K562 (cell line): ENCODE results near the gene RNF145. TPM values are rescaled to one million over a fixed set of nuclear protein-coding genes. Genes with fewer than 3 reads are reported as not detected.

Source experiments
- COPS2 ChIP-seq: fragments of 450-650 bp; conservative IDR thresholded peaks from 2 replicates; pipeline ENCODE4 v1.6.1; 2016; ENCODE audit warnings: mild to moderate bottlenecking, moderate library complexity
- DMBX1 ChIP-seq: fragments of 250-450 bp; sonication (Bioruptor Pico); IDR thresholded peaks from 2 replicates; pipeline ENCODE4 v1.8.0; 2022; ENCODE audit warnings: inconsistent platforms, mild to moderate bottlenecking, moderate library complexity, borderline replicate concordance
- ILK ChIP-seq: fragments of 450-650 bp; IDR thresholded peaks from 2 replicates; pipeline ENCODE4 v1.6.1; 2016; ENCODE audit warnings: missing genetic modification characterization, low read depth, mild to moderate bottlenecking, missing compliant biosample characterization, moderate library complexity, borderline replicate concordance
- KLF16 ChIP-seq: IDR thresholded peaks from 2 replicates; pipeline ENCODE4 v1.6.1; 2016; ENCODE audit warnings: antibody characterized with exemption
- MCM3 ChIP-seq: fragments of 450-650 bp; IDR thresholded peaks from 2 replicates; pipeline ENCODE4 v1.6.1; 2016
- PRPF4 ChIP-seq: fragments of 200-400 bp; formaldehyde crosslinking; IDR thresholded peaks from one replicate; pipeline ENCODE4 v1.6.1; 2017; ENCODE audit warnings: low read length, low read depth, mild to moderate bottlenecking; ENCODE audit not compliant: insufficient read depth, poor library complexity, severe bottlenecking
- SAFB2 ChIP-seq: fragments of 200-400 bp; formaldehyde crosslinking; IDR thresholded peaks from 2 replicates; pipeline ENCODE4 v1.6.1; 2018; ENCODE audit warnings: borderline replicate concordance, low read length, low read depth, moderate library complexity; ENCODE audit not compliant: severe bottlenecking
- SLC30A9 ChIP-seq: fragments of 250-450 bp; sonication (Bioruptor Pico); IDR thresholded peaks from 2 replicates; pipeline ENCODE4 v1.8.0; 2022; ENCODE audit warnings: mild to moderate bottlenecking, moderate library complexity
- SRSF3 ChIP-seq: fragments of 200-400 bp; formaldehyde crosslinking; IDR thresholded peaks from 2 replicates; pipeline ENCODE4 v1.6.1; 2016; ENCODE audit warnings: mild to moderate bottlenecking, low read length, moderate library complexity; ENCODE audit not compliant: insufficient read depth
- TCFL5 ChIP-seq: fragments of 250-450 bp; sonication (Bioruptor Pico); conservative IDR thresholded peaks from 2 replicates; pipeline ENCODE4 v1.6.1; 2021; ENCODE audit warnings: mild to moderate bottlenecking, moderate library complexity, matching md5 sums
- TGIF2 ChIP-seq: sonication (generic); formaldehyde crosslinking; IDR thresholded peaks from 2 replicates; pipeline ENCODE4 v1.8.1; 2022; ENCODE audit warnings: mild to moderate bottlenecking, missing genetic modification reagents, moderate library complexity
- ZNF830 ChIP-seq: fragments of 250-450 bp; sonication (Bioruptor Pico); IDR thresholded peaks from 2 replicates; pipeline ENCODE4 v1.5.0; 2021; ENCODE audit warnings: mild to moderate bottlenecking
- polyA plus RNA-seq, 8 experiments: library from polyadenylated mRNA; depleted of rRNA in 4 of 8; stranded (reverse) in 5 of 8; unstranded in 3 of 8; fragments of >200 nt; fragmentation: Nextera tagmentation in 2 of 8; fragmentation: Illumina TruSeq in 1 of 8; extraction: Ambion mirVana in 2 of 8; extraction: Trizol in 1 of 8; gene quantifications; 2 replicates each; pipeline versions ENCODE4 v1.2.1 to v1.2.3, GENCODE V29; 2011 to 2014; ENCODE audit warnings: inconsistent platforms in 1 of 8, missing spikeins in 1 of 8
- total RNA-seq, 7 experiments: library from RNA; depleted of rRNA in 6 of 7; stranded (reverse); fragments of >200 nt in 6 of 7; fragmentation: Illumina TruSeq in 2 of 7; extraction: Trizol in 2 of 7; gene quantifications; 2 replicates each; pipeline versions ENCODE4 v1.2.1 to v1.2.3, GENCODE V29; 2011 to 2021; ENCODE audit warnings: low replicate concordance in 1 of 7
- TF ChIP-seq, protein P1 (sequence below): IDR thresholded peaks from 2 replicates; pipeline ENCODE4 v1.6.1; 2014; ENCODE audit warnings: antibody characterized with exemption
- TF ChIP-seq, protein P2 (sequence below): fragments of 250-450 bp; sonication (Bioruptor Pico); IDR thresholded peaks from 2 replicates; pipeline ENCODE4 v1.8.0; 2021; ENCODE audit warnings: mild to moderate bottlenecking, moderate library complexity
- TF ChIP-seq, protein P3 (sequence below): fragments of 200-800 bp; sonication (Bioruptor generic); IDR thresholded peaks from 2 replicates; pipeline ENCODE4 v1.6.1; 2016; ENCODE audit warnings: missing genetic modification characterization, missing compliant biosample characterization
- TF ChIP-seq, protein P4 (sequence below): fragments of 450-650 bp; IDR thresholded peaks from 2 replicates; pipeline ENCODE4 v1.7.1; 2018; ENCODE audit warnings: mild to moderate bottlenecking, low read depth; ENCODE audit not compliant: partially characterized antibody

Gene RNF145
- total and polyA plus RNA-seq, 9 of the 15 experiments (the other 6 are each of a cell fraction or from before 2014, with no cell fraction given) = 13.6 to 40.7 (median 25.4) TPM

DNA sequence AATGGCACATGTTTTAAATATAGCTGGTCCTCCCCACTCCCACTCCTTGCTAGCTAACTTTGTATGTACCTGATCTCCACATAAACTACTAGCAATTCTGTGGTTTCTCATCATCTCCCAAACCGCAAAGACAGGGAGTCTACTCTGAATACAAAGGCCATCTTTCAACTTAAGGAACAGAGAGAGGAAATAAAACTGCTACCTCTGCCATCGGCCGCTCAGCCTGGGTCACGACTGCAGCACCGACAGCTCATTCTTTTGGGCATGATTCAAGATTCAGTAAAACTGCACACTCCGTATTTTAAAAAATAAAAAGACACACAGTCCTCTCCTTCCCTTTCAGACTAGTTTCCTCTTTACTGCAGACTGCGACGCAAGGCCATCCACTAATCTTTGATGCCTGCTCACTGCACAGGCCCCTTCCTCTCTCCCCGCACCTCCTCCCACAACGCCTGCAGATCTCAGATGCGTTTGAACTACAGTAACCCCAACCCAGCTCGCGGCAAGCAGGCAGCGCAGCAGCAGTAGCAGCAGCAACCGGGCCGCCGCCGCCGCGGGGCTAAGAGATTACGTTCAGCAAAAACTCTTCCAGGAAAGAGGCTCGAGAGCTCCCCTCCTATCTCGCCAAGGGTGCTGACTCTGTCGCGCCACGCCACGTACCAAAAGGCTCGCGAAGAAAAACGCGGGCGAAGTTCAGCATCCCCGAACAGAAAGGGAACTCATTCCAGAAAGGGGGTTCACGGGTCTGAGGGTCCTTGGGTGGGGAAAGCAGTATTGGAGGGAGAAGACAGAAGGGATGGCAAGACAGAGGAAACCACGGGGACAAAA lies 1.5 kb downstream of the RNF145 start (continued):
- TF ChIP-seq ILK (tag) (no peak), DMBX1 (CRISPR knock-in tag) (no peak), PRPF4 (no peak), SAFB2 (no peak), MCM3 (no peak), SLC30A9 (CRISPR knock-in tag) (no peak), COPS2 (no peak), ZNF830 (CRISPR knock-in tag) (no peak; the same call in 1 of the 2 replicates), TGIF2 (CRISPR knock-in tag) (no peak), KLF16 (no peak; the same call in 1 of the 2 replicates), SRSF3 (no peak), TCFL5 (no peak)
- TF ChIP-seq, protein P1, sequence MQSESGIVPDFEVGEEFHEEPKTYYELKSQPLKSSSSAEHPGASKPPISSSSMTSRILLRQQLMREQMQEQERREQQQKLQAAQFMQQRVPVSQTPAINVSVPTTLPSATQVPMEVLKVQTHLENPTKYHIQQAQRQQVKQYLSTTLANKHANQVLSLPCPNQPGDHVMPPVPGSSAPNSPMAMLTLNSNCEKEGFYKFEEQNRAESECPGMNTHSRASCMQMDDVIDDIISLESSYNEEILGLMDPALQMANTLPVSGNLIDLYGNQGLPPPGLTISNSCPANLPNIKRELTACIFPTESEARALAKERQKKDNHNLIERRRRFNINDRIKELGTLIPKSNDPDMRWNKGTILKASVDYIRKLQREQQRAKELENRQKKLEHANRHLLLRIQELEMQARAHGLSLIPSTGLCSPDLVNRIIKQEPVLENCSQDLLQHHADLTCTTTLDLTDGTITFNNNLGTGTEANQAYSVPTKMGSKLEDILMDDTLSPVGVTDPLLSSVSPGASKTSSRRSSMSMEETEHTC = no peak
- TF ChIP-seq, protein P2, sequence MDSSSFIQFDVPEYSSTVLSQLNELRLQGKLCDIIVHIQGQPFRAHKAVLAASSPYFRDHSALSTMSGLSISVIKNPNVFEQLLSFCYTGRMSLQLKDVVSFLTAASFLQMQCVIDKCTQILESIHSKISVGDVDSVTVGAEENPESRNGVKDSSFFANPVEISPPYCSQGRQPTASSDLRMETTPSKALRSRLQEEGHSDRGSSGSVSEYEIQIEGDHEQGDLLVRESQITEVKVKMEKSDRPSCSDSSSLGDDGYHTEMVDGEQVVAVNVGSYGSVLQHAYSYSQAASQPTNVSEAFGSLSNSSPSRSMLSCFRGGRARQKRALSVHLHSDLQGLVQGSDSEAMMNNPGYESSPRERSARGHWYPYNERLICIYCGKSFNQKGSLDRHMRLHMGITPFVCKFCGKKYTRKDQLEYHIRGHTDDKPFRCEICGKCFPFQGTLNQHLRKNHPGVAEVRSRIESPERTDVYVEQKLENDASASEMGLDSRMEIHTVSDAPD (CRISPR knock-in tag) = no peak
- TF ChIP-seq, protein P3, sequence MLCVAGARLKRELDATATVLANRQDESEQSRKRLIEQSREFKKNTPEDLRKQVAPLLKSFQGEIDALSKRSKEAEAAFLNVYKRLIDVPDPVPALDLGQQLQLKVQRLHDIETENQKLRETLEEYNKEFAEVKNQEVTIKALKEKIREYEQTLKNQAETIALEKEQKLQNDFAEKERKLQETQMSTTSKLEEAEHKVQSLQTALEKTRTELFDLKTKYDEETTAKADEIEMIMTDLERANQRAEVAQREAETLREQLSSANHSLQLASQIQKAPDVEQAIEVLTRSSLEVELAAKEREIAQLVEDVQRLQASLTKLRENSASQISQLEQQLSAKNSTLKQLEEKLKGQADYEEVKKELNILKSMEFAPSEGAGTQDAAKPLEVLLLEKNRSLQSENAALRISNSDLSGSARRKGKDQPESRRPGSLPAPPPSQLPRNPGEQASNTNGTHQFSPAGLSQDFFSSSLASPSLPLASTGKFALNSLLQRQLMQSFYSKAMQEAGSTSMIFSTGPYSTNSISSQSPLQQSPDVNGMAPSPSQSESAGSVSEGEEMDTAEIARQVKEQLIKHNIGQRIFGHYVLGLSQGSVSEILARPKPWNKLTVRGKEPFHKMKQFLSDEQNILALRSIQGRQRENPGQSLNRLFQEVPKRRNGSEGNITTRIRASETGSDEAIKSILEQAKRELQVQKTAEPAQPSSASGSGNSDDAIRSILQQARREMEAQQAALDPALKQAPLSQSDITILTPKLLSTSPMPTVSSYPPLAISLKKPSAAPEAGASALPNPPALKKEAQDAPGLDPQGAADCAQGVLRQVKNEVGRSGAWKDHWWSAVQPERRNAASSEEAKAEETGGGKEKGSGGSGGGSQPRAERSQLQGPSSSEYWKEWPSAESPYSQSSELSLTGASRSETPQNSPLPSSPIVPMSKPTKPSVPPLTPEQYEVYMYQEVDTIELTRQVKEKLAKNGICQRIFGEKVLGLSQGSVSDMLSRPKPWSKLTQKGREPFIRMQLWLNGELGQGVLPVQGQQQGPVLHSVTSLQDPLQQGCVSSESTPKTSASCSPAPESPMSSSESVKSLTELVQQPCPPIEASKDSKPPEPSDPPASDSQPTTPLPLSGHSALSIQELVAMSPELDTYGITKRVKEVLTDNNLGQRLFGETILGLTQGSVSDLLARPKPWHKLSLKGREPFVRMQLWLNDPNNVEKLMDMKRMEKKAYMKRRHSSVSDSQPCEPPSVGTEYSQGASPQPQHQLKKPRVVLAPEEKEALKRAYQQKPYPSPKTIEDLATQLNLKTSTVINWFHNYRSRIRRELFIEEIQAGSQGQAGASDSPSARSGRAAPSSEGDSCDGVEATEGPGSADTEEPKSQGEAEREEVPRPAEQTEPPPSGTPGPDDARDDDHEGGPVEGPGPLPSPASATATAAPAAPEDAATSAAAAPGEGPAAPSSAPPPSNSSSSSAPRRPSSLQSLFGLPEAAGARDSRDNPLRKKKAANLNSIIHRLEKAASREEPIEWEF (CRISPR knock-in tag) = no peak
- TF ChIP-seq, protein P4, sequence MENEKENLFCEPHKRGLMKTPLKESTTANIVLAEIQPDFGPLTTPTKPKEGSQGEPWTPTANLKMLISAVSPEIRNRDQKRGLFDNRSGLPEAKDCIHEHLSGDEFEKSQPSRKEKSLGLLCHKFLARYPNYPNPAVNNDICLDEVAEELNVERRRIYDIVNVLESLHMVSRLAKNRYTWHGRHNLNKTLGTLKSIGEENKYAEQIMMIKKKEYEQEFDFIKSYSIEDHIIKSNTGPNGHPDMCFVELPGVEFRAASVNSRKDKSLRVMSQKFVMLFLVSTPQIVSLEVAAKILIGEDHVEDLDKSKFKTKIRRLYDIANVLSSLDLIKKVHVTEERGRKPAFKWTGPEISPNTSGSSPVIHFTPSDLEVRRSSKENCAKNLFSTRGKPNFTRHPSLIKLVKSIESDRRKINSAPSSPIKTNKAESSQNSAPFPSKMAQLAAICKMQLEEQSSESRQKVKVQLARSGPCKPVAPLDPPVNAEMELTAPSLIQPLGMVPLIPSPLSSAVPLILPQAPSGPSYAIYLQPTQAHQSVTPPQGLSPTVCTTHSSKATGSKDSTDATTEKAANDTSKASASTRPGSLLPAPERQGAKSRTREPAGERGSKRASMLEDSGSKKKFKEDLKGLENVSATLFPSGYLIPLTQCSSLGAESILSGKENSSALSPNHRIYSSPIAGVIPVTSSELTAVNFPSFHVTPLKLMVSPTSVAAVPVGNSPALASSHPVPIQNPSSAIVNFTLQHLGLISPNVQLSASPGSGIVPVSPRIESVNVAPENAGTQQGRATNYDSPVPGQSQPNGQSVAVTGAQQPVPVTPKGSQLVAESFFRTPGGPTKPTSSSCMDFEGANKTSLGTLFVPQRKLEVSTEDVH = no peak
